T-cell (primary cell): ENCODE measurements around the gene SYT14. TPM values are rescaled to one million over a fixed set of nuclear protein-coding genes. Genes with fewer than 3 reads are reported as not detected.

ENCODE experiments used
- ATAC-seq, 4 experiments: fragments of 200-7000 bp in 3 of 4; fragments of 150-1000 bp in 1 of 4; cut with Tn5 transposase; replicated peaks in 1 of 4; 1 replicate in 3 of 4; 2 replicates in 1 of 4; pipeline ENCODE4 v1.10.0; 2021; ENCODE audit warnings: moderate library complexity in 3 of 4, mild to moderate bottlenecking in 2 of 4, moderate number of reproducible peaks in 1 of 4
- CTCF ChIA-PET, 2 donors: fragments of 300-600 bp; sonication (Branson Sonifier 250); formaldehyde crosslinking; loops; one replicate each; lab custom pipeline; 2022; ENCODE audit warnings: antibody characterized with exemption in 2 of 2; lab: Charles Lee
- POLR2A ChIA-PET, 2 donors: fragments of 300-600 bp; sonication (Branson Sonifier 250); formaldehyde crosslinking; loops; one replicate each; lab custom pipeline; 2022; ENCODE audit warnings: antibody characterized with exemption in 2 of 2; lab: Charles Lee
- DNase-seq, 35 experiments: peaks; one replicate each; pipeline versions ENCODE4 v3.0.0 to v3.0.0-alpha.2; 2013 to 2023
- H3K27ac ChIP-seq: one replicate; pipeline ENCODE4 v1.5.1; 2013; ENCODE audit warnings: low read length
- H3K27me3 ChIP-seq, 2 experiments: replicated peaks in 1 of 2; 1 replicate in 1 of 2; 2 replicates in 1 of 2; pipeline versions ENCODE4 v1.6.1 to v1.7.0; 2013; ENCODE audit warnings: low read length in 1 of 2, mixed read lengths in 1 of 2; ENCODE audit not compliant: control insufficient read depth in 2 of 2, insufficient read depth in 2 of 2; ENCODE audit errors: extremely low read depth in 1 of 2
- H3K36me3 ChIP-seq, 2 donors: 1 replicate in 1 of 2; 2 replicates in 1 of 2; pipeline versions ENCODE4 v1.6.1 to v1.7.0; 2013; ENCODE audit warnings: low read length in 1 of 2; ENCODE audit not compliant: control insufficient read depth in 2 of 2, insufficient read depth in 1 of 2; ENCODE audit errors: extremely low read depth in 1 of 2
- H3K4me1 ChIP-seq, 2 experiments: 1 replicate in 1 of 2; 2 replicates in 1 of 2; pipeline versions ENCODE4 v1.6.1 to v1.7.0; 2013; ENCODE audit warnings: low read length in 2 of 2, mixed read lengths in 1 of 2; ENCODE audit not compliant: insufficient read depth in 2 of 2, control insufficient read depth in 1 of 2; ENCODE audit errors: extremely low read depth in 1 of 2
- H3K4me3 ChIP-seq, 2 donors: 1 replicate in 1 of 2; 2 replicates in 1 of 2; pipeline versions ENCODE4 v1.5.1 to v1.7.0; 2013; ENCODE audit warnings: mild to moderate bottlenecking in 2 of 2, low read length in 1 of 2, moderate library complexity in 1 of 2; ENCODE audit not compliant: control insufficient read depth in 1 of 2; ENCODE audit errors: extremely low read depth in 1 of 2
- H3K9me3 ChIP-seq: 2 replicates; pipeline ENCODE4 v1.7.0; 2013
- H3K27ac Mint-ChIP-seq, 2 donors: one replicate each; pipeline ENCODE4 v1.8.0; 2020 to 2021; ENCODE audit warnings: mild to moderate bottlenecking in 2 of 2, mixed read lengths in 2 of 2
- H3K27me3 Mint-ChIP-seq, 2 donors: one replicate each; pipeline ENCODE4 v1.8.0; 2021 to 2022; ENCODE audit warnings: mixed read lengths in 2 of 2
- H3K36me3 Mint-ChIP-seq: one replicate; pipeline ENCODE4 v1.8.0; 2021; ENCODE audit warnings: mixed read lengths
- H3K4me1 Mint-ChIP-seq, 3 donors: one replicate each; pipeline ENCODE4 v1.8.0; 2020 to 2022; ENCODE audit warnings: mixed read lengths in 3 of 3, mild to moderate bottlenecking in 1 of 3
- H3K4me3 Mint-ChIP-seq, 3 donors: one replicate each; pipeline ENCODE4 v1.8.0; 2020 to 2022; ENCODE audit warnings: mild to moderate bottlenecking in 3 of 3, mixed read lengths in 3 of 3, moderate library complexity in 3 of 3
- H3K9me3 Mint-ChIP-seq, 3 donors: one replicate each; pipeline ENCODE4 v1.8.0; 2020 to 2022; ENCODE audit warnings: mixed read lengths in 3 of 3
- WGBS: methylation state at CpG from one replicate; pipeline ENCODE4 v1.1.5; 2013; ENCODE audit warnings: missing lambda C conversion rate; ENCODE audit not compliant: insufficient coverage; 5-methylcytosine and 5-hydroxymethylcytosine counted together
- total RNA-seq, 35 experiments: library from RNA in 6 of 35; stranded (reverse) in 6 of 35; fragments of 120-200 nt in 1 of 35; gene quantifications; one replicate each; pipeline versions ENCODE4 v1.2.1 to v1.2.4 and lab custom pipeline; 2013 to 2026

The SYT14 gene
- total RNA-seq, 5 donors from 2014 or later (not counting 1 experiment from before 2014, with no cell fraction given): not detected

DNA sequence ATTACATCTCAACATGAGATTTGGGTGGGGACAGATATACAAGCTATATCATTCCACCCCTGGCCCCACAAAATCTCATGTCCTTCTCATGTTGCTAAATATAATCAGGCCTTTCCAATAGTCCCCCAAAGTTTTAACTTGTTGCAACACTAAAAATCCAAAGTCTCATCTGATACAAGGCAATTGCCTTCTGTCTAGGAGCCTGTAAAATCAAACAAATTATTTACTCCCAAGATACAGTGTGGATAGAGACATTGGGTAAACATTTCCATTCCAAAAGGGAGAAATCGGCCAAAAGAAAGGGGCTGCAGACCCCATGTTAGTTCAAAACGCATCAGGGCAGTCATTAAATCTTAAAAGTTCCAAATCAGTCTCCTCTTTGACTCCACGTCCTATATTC, 47.0 kb downstream of the SYT14 start:
- 20% methylated on average over 1 of the region's 3 CpGs for WGBS
- peaks cover 2 to 5% (median 3%) of the 10 kb centered on the region in 3 donors for H3K9me3 Mint-ChIP-seq
- H3K9me3 ChIP-seq: no peaks in the 10 kb centered on the region
- CTCF ChIA-PET: no interaction called here
- H3K4me3 ChIP-seq: no peak overlapping the region
- H3K4me3 Mint-ChIP-seq: no peak overlapping the region
- no peaks in the 10 kb centered on the region for H3K4me1 Mint-ChIP-seq
- DNase-seq (no peak), ATAC-seq (no peak)
- no peaks in the 10 kb centered on the region for H3K36me3 ChIP-seq
- peaks cover 19 to 34% of the 10 kb centered on the region in 2 donors for H3K27me3 Mint-ChIP-seq
- H3K27ac ChIP-seq: no peak overlapping the region
- H3K4me1 ChIP-seq: no peaks in the 10 kb centered on the region
- no peak overlapping the region for H3K27ac Mint-ChIP-seq
- no peaks in the 10 kb centered on the region for H3K36me3 Mint-ChIP-seq
- POLR2A ChIA-PET: no interaction called here
- peaks cover 0 to 8% of the 10 kb centered on the region in 2 experiments for H3K27me3 ChIP-seq

DNA sequence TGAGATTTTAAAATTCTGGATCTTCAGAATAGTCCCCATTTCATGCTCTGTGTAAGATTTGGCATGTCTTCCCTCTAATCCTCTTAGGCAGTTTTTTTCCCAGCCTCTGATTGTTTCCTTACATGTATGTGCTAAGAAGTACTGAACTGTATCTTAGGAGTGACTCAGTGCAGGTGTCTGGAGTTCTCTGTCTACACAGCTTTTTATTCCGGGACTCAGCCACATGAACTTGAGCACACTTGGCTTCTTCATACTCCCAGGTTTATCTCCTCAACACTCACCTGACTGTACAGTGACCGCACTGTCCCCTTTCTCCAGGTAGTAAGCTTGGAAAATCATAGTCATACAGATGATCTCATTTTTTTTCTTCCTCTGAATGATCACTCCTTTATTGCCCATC, 50.7 kb downstream of the SYT14 start:
- H3K27me3 Mint-ChIP-seq: peaks cover 30 to 34% of the 10 kb centered on the region in 2 donors
- Histone ChIP-seq H3K36me3 (no peaks in the 10 kb centered on the region), H3K27ac (no peak overlapping the region), H3K4me1 (no peaks in the 10 kb centered on the region), H3K27me3 (peaks cover 0 to 16% of the 10 kb centered on the region in 2 experiments), H3K9me3 (no peaks in the 10 kb centered on the region), H3K4me3 (no peak overlapping the region)
- 100% methylated on average over 1 of the region's 2 CpGs for WGBS
- H3K36me3 Mint-ChIP-seq: no peaks in the 10 kb centered on the region
- no peak overlapping the region for H3K27ac Mint-ChIP-seq
- H3K4me1 Mint-ChIP-seq: no peaks in the 10 kb centered on the region
- CTCF ChIA-PET: interaction anchor here in 1 of 2 donors (1.5 kb wide), 1 partner anchor 130 kb away, joined by 4 read pairs; no protein-coding TSS in a partner anchor
- ATAC-seq (no peak), DNase-seq (no peak)
- H3K9me3 Mint-ChIP-seq: peaks cover 2 to 5% (median 3%) of the 10 kb centered on the region in 3 donors
- POLR2A ChIA-PET: no interaction called here
- no peak overlapping the region for H3K4me3 Mint-ChIP-seq

DNA sequence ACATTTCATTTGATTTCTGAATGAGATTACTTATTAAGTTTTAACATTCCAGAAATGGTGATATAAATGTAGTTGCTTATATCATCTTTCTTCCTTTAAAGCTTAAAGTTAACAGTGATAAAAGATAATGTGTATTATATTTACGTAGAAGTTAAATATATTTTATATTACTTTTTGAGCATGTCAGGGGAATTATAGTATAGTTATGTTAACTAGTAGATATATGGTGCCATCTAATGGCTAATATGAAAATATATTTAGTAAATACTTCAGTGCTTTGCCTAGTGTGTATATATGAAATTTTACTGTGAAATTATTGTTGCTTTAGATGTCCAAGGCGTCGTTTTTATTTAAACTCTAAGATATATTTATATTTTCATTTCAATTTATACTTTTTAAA, 51.5 kb downstream of the SYT14 start:
- Histone ChIP-seq H3K36me3 (no peaks in the 10 kb centered on the region), H3K27me3 (peaks cover 0 to 16% of the 10 kb centered on the region in 2 experiments), H3K4me1 (no peaks in the 10 kb centered on the region), H3K27ac (no peak overlapping the region), H3K9me3 (no peaks in the 10 kb centered on the region), H3K4me3 (no peak overlapping the region)
- no CpG with 5 or more reads among the region's 3 CpGs for WGBS
- CTCF ChIA-PET: interaction anchor here (0.6 to 1.5 kb wide), 3 partner anchors 131 to 1989 kb away, joined by 3 to 4 read pairs (median 4); no protein-coding TSS in a partner anchor
- POLR2A ChIA-PET: no interaction called here
- no peaks in the 10 kb centered on the region for H3K36me3 Mint-ChIP-seq
- no peaks in the 10 kb centered on the region for H3K4me1 Mint-ChIP-seq
- H3K9me3 Mint-ChIP-seq: peaks cover 2 to 5% (median 3%) of the 10 kb centered on the region in 3 donors
- peaks cover 32 to 38% of the 10 kb centered on the region in 2 donors for H3K27me3 Mint-ChIP-seq
- no peak overlapping the region for H3K27ac Mint-ChIP-seq
- DNase-seq: no peak
- ATAC-seq: no peak
- H3K4me3 Mint-ChIP-seq: no peak overlapping the region

DNA sequence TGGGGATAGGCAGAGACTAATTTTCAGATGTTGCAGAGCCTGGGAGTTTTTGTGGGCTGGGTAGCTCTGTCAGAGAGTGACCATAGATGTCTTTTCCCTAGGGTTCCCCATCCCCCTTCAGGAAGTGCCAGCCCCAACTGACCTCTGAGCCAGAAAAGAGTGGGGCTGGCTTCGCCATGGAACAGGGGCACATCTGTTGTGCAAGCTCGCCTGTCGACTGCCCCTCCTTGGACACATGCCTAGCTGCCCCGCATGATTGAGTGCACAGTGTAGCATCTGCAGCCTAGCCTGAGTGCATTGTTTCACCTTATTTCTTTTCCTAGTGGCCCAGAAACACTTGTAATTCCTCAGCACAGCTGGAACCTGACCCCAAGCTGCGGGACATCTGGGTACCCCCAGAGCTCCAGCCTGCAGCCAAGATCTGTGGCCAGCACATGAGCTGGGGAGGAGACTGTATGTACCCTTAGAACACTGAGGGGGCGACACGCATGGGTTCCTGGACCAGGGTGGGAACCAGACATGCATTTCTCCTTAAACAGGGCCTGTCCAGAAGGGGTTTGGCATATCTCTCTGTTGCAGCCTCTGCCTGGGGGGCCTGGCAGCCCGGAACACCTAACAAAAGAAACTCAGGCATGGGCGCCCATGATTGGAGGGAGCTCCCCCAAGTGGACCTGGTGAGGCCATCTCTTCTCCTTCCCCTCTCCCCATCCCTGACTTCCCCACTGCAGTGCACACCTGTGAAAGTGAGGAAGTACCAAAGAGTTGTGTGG, 55.2 kb downstream of the SYT14 start:
- H3K4me3 ChIP-seq: no peak overlapping the region
- ChIA-PET POLR2A (no interaction called here), CTCF (no interaction called here)
- DNase-seq: no peak
- H3K27ac ChIP-seq: no peak overlapping the region
- H3K36me3 Mint-ChIP-seq: no peaks in the 10 kb centered on the region
- no peaks in the 10 kb centered on the region for H3K4me1 Mint-ChIP-seq
- no peak overlapping the region for H3K27ac Mint-ChIP-seq
- 81% methylated on average over 5 of the region's 9 CpGs for WGBS
- no peaks in the 10 kb centered on the region for H3K4me1 ChIP-seq
- no peaks in the 10 kb centered on the region for H3K36me3 ChIP-seq
- no peak for ATAC-seq
- peaks cover 30 to 36% of the 10 kb centered on the region in 2 donors for H3K27me3 Mint-ChIP-seq
- H3K4me3 Mint-ChIP-seq: no peak overlapping the region
- H3K9me3 Mint-ChIP-seq: no peaks in the 10 kb centered on the region
- no peaks in the 10 kb centered on the region for H3K9me3 ChIP-seq
- peaks cover 0 to 8% of the 10 kb centered on the region in 2 experiments for H3K27me3 ChIP-seq

DNA sequence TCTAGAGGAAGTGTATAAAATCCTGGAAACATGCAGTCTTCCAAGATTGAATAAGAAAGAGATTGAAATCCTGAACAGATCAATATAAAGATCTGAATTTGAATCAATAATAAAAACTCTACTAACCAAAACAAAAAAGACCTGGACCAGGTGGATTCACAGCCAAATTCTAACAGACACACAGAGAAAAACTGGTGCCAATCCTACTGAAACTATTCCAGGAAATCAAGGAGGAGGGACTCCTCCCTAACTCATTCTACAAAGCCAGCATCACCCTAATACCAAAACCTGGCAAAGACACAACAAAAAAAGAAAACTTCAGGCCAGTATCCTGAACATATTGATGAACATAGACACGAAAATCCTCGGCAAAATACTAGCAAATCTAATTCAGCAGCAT, 58.3 kb downstream of the SYT14 start:
- no peak overlapping the region for H3K27ac Mint-ChIP-seq
- no peak for ATAC-seq
- H3K36me3 Mint-ChIP-seq: no peaks in the 10 kb centered on the region
- no peaks in the 10 kb centered on the region for H3K36me3 ChIP-seq
- H3K27ac ChIP-seq: no peak overlapping the region
- no peak overlapping the region for H3K4me3 ChIP-seq
- no peaks in the 10 kb centered on the region for H3K4me1 Mint-ChIP-seq
- no peaks in the 10 kb centered on the region for H3K4me1 ChIP-seq
- H3K9me3 ChIP-seq: no peaks in the 10 kb centered on the region
- H3K4me3 Mint-ChIP-seq: no peak overlapping the region
- H3K27me3 ChIP-seq: peaks cover 0 to 8% of the 10 kb centered on the region in 2 experiments
- ChIA-PET POLR2A (no interaction called here), CTCF (no interaction called here)
- no peak for DNase-seq
- H3K9me3 Mint-ChIP-seq: no peaks in the 10 kb centered on the region
- 75% methylated on average over 2 of the region's 2 CpGs for WGBS
- peaks cover 28 to 29% of the 10 kb centered on the region in 2 donors for H3K27me3 Mint-ChIP-seq

GRCh38 chr1:209999005-209999404, 61.0 kb downstream of the SYT14 start:
- ChIA-PET POLR2A (no interaction called here), CTCF (no interaction called here)
- no peak overlapping the region for H3K27ac Mint-ChIP-seq
- H3K4me1 Mint-ChIP-seq: no peaks in the 10 kb centered on the region
- H3K4me3 Mint-ChIP-seq: no peak overlapping the region
- H3K27me3 Mint-ChIP-seq: peaks cover 15 to 18% of the 10 kb centered on the region in 2 donors
- no peaks in the 10 kb centered on the region for H3K36me3 Mint-ChIP-seq
- no peaks in the 10 kb centered on the region for H3K9me3 Mint-ChIP-seq
- Histone ChIP-seq H3K27me3 (no peaks in the 10 kb centered on the region), H3K36me3 (no peaks in the 10 kb centered on the region), H3K4me3 (no peak overlapping the region), H3K4me1 (no peaks in the 10 kb centered on the region), H3K9me3 (no peaks in the 10 kb centered on the region), H3K27ac (no peak overlapping the region)
- no CpG with 5 or more reads among the region's 1 CpG for WGBS
- no peak for ATAC-seq
- no peak for DNase-seq
